ENCODE measurements around the gene SSUH2.

SSUH2 gene

DNA sequence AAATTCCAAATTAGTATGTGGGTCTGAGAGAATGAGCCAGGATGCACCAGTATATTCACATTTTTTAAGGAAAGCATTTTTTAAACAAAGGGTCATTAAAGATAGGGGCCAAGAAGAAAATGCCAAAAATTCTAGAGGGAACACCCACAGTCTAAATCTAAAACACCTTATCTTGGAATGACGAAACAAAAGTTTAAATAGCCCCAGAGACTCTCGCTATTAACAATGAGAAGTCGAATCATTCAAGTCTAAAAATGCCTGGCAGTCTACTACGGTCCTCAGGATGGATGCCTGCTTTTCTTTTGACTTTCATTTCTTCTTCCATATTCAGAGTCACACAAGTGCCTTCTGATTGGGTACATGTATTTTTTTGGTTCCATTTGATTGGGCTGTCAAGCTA lies 66.3 kb downstream of the SSUH2 start:
- DNase-seq: no peak

DNA sequence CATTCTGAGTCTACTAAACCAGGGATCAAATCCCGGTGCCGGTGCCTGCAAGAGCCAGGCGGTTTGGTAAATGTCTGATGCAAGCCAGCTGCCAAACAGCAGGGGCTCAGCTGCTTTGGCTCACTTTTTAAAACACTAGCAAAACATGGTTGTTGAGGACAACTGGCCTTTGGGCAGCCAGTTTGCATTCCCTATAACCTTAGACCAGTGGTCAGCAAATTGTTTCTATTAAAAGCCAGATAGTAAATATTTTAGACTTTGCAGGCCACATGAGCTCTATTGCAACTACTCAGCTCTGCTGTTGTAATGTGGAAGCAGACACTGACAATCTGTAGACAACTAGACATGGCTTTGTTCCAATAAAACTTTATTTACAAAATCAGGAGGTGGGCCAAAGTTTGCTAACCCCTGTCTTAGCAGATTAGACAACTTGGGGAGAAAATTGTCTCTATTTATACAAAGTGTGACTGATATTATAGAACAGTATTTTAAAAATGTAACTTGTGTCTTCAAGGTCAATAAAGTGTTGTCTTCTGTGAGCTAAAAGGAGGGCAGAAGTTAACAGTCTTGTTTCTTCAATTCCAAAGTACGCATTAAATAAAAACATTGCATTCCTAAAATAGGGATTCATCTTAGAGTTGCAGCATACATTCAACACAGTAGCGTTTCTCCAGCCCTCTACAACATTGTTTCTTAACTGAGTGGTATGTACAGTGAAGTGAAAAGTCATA lies 67.6 kb downstream of the SSUH2 start:
- DNase-seq: no peak

DNA sequence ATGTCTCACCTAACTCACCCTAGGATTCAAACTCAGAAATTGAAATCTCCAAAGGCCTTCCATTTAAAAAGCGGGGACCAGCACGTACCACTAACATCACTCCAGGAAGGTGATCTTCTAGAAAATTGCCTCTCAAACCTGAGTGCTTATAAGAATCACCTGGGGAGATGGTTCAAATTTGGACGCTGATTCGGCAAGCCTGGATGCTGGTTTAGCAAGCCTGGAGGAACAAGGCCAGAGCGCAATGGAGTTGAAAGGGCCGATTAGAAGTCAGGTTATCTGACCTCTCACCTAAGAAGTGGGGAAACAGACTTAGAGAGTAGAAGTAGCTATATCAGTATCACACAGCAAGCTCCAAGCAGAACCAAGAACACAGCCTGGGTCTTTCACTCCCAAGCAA lies 68.2 kb downstream of the SSUH2 start:
- DNase-seq: no peak

DNA sequence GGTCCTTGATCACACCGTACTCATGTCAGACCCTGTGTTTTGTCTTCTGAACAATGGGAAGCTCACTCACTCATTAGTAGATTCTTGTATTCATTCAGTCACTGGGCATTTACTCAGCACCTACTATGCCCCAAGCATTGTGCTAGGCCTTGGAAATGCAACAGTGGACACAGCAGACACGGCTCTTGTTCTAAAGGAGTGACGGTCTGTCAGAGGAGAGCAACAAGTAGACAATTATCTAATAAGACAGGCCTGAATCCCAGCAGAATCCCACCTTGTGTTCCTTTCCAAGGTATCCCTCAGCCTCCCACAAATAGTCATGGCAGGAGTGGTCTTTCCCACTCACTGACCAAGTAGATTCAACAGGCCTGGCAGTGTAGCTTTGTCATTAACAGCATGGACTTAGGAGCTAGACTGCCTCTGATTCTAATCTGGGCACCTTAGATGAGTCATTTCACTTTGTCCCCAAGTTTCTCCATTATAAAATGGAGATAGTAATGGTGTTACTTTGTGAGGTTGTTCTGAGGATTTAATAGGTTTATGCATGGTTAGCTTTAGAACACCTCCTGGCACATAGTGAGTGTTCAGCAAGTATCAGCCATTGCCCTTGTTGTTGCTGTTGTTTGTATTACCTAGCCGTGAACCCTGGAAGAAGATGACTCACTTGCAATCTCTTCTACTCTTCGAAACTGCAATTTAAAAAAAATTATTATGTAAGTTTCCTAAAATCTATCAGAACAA lies 69.1 kb downstream of the SSUH2 start:
- DNase-seq: no peak

DNA sequence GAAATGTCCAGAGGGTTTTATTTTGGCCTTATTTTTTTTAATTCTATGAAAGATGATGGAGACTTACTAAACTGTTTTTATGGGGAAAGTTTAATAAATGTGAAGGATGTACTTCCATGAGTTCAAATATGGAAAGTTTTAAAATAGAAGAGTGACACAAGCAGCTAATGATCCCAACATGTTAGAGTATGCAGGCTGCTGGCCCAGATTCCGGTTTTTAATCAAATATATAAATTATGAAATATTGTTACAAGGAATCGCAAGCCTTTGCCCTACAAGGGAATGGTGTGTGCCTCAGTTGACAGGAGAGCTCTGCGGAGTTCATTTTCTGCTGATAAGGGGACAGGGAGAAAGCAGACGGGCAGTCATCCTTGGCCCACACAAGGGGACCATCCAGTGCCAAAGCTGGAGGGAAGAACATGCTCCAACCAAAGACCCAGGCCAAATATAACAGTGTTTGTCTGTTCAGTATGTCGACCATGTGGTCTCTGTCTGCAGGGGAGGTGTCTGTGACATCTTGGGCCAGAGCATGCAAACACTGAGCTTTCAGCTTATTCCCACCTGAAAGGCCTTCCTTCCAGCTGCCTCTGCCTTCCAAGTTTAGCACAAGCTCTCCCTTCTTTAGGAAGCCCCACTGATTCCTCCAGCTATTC lies 69.8 kb downstream of the SSUH2 start:
- no peak for DNase-seq

DNA sequence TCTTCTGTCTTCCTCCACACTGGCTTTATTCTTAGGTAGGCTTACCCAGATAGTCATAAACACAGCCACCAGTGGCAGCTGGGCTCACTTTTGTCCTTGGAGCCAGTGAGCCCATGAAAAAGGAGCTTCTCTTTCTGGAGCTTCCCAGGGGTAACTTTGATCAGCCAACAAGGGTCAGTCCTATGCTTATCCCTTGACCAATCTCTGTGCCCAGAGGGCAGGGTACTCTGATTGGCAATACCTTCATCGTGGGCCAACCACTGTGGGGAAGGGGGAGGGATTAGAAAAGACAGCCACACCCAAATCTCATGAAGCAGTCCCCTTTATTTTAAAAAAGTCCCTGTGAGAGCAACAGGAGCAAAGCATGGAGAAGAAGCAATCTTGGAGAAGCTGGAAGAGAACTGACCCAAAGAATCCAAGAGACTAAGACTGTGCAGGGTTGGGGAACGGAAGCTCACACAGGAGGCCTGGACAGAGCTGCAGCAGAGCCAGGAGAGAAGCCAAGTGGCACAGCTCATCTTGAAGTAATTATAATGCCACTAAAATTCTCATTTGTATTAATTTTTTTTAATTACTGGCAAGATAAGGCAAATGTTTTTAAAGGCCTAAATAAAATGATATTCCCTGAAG lies 70.4 kb downstream of the SSUH2 start:
- DNase-seq: no peak

DNA sequence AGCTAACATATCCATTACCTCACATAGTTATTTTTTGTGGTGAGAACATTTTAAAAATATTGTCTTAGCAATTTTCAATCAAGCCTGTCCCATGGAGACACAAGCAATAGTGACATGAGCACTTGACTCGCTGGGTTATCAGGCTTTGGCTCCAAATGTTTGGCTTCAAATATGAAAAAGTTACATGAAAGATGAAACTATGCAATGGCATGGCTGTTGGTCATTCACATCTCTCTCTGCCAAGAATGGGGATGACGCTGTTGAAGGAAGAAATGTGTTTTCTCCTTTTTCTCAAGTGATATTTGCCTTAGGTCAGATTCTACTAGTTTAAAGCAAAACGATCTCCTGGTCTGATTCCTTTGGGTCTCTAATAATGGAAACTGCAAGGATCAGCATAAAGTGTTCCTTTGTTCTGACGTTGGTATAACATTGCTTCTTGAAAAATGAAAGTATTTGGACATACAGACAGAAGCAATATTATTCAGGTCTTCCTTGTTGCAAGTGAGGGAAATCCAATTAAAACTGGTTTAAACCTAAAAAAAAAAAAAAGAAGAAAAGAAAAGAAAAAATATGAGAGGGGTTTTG lies 71.2 kb downstream of the SSUH2 start:
- no peak for DNase-seq

DNA sequence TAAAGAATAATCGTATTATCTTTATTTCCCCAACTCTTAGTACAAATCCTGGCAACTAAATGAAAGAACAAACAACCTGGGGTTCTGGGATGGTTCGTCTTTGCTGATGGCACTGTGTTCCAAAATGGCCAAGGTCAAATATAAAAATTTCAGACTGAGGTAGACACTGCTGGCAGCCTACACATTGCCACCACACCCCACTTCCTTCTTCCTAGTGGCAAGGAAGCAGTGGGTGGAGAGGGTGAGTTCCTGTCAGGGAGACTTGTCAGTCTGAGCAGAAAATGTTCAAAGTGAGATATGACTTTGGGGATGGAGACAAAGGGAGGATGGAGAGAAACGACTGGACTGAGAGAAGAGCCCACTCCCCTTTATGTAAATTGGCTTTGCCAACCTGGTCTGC lies 73.3 kb downstream of the SSUH2 start:
- no peak for DNase-seq

All from NCI-H2227 treated with DMSO at 0.1 percent for 48 hours (cell line).